Activated CD8-positive, alpha-beta memory T cell treated with anti-CD3 and anti-CD28 coated beads for 24 hours (primary cell): ENCODE measurements around the gene CAPN5.

Experiments used
- DNase-seq: peaks from one replicate; pipeline ENCODE4 v3.0.0-alpha.2; 2020

Gene CAPN5

DNA sequence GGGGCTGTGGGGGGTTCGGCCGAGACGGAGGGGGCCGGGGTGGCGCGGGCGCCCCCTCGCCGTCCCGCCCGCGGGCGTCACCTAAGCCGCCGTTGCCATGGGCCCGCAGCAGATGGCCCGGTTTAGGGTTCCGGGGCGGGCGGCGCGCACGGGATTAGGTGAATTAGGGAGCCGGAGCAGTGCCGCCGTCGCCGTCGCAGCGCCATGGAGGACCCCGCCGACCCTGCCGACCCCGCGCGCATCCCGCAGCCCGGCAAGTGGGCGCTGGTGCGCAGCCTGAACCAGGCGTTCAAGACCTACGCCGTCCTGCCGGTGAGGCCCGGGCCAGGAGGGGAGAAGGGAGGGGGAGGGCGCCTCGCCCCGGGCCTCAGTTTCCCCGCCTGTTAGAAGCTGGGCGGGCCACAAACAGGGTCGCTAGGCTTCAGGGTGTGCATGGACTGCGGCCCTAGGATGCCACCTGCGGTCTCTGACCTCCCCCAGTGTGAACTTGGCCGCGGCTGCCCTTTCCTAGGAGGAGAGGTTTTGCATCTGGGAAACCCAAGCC is 71.4 kb downstream of the CAPN5 start:
- no peak for DNase-seq

DNA sequence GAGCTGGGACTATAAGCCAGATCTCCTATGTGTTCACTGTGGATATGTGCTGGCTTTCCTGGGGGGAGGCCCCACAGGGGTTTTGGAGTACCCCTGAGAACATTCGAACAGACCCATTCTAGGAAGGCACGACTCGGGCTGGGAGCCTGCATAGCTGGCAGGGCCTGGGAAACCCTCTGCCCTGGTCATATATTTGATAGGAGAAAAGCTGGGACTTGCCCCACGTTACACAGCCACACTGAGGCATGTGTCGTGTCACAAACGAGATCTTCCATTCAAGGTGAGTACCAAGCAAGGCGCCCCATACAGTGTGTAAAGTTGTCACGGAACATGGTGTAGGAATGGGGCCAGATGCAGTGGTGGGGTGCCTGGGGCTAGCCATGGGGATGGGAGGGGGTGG is 72.4 kb downstream of the CAPN5 start:
- DNase-seq: no peak

- DNase-seq: no peak
These were observed 73.6 kb downstream of the CAPN5 start for GRCh38 chr11:77140231-77140851.

DNA sequence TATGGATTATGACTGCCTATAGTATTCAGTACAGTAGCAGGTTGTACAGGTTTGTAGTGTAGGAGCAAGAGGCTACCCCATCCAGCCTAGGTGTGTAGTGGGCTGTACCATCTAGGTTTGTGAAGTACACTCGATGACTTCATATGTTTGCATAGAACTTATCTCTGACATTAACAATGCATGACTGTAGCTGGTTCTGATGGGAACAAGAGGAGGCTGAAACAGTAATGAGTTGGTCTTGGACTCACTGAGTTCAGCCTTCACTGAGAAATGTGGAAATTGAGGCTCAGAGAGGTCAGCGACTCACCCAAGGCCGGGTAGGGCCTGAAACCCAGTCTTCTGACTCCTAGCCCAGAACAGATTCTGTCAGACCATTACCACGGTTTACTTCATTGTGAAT is 74.3 kb downstream of the CAPN5 start:
- no peak for DNase-seq

GRCh38 chr11:77141475-77141874 is 74.7 kb downstream of the CAPN5 start:
- DNase-seq: no peak

DNA sequence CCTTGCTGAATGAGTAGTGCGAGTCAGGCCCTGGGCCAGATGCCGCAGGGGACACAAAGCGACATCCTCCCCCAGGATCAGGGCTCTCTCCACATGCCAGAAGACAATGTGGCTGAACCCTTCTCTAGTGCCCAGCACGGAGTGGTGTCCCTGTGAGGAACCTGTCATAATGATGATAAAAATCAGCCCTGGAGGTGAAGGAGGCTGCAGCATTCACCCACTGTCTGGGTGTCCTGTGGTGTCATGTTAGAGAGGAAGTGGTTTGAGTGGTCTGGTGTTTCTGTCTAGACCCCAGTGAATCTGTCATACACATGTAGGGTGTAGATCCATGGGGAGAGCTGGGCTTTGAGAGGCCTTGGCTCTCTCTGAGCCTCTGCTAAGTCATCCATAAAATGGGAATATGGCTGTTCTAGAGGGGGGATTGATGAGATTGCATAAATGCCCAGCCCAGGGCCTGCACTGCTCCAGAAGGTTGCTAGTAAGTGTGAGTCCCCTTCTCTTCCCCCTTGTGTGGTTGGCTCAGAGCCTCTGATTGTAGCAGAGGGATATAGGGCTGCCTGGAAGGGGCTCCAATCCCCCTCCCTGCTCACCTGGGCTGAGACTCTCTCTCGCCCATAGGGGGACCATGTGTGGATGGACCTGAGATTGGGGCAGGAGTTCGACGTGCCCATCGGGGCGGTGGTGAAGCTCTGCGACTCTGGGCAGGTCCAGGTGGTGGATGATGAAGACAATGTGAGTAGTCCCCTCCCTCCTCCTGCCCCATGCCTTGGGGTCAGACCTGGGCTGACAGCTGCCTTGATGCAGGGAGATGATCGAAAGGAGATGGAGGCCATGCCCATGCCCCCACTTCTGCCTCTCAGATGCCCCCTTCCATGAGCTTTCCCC is 75.6 kb downstream of the CAPN5 start:
- no peak for DNase-seq

DNA sequence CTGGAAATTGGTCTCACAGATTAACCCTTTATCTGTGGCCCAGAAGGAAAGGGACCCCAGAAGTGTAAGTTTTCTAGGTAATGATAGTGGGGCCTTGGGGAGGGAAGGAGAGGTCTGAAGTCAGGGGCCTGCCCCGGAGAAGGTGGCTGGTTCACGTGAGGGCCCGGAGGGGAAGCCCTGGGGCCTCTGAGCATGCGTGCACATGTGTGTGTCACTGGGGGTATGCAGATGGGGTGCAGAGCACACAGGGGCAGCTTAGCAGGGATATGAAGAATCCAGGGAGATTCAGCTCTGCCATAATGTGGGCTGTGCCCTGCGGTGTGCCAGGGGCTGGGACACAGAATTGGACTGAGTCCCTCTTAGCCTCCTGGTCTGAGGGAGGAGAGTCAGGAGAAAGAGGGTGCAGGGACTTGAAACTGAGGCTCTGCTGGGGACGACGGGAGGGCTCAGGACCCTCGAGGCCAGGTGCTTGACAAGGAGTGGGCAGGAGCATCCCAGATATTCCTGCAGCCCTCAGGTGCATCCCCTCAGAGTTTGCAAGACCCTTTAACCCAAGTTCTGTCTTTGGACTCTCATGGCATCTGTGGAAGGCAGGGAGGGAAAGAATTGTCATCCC is 76.7 kb downstream of the CAPN5 start:
- no peak for DNase-seq

DNA sequence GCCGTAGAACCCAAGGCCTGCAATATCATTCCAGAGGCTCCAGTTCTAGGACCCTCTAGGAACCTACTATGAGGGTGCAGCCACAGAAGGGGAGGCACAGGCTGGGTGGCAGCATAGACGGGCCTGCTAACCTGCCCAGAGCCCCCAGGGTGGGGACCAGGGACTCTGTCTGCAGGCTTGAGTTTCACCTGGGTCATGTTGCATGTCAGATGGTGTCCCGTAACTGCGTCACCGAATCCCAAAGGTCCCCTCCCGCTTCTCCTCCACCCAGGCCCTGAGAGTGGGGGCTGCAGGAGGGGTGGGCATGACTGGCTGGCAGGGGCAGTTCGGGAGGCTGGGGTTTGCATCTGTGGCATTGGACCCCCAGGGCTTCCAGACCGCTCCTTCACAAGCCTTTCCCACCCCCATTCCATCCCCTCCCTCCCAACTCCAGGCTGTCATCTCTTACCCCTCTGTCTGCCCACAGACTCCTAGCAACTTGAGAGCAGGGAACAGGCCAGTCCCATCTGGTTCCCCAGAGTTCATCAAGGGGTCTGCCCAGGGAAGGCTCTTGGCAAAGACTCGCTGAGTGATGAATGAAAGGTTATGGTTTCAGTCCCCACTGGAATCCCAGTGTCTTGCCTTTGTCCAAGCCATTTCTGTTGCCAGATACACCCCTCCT is 77.6 kb downstream of the CAPN5 start:
- no peak for DNase-seq

DNA sequence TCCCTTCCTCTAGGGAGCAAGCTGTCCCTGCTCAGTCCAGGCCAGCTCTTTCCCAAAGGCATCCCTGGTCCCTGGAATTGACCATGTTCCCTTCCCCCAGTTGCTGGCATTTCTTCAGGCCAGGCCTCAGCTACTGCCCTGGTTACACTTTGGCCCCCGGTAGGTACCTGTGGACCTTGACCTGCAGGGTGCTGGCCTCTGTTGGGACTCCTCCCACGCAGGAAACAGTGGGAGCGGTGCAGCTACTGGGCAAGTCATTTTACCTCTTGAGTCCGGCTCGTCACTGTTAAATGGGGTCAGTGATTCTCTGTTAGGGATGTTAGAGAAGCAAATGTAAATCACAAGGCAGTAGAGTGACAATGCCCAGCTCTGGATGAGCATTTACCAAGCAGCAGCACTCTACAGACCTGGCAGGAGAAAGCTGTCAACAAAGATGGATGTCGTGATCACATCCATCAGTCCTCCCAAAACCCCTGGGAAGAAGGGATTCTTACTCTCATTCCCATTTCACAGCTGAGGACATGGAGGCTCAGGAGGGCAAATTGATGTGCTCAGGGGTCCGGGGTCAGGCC is 78.2 kb downstream of the CAPN5 start:
- no peak for DNase-seq

DNA sequence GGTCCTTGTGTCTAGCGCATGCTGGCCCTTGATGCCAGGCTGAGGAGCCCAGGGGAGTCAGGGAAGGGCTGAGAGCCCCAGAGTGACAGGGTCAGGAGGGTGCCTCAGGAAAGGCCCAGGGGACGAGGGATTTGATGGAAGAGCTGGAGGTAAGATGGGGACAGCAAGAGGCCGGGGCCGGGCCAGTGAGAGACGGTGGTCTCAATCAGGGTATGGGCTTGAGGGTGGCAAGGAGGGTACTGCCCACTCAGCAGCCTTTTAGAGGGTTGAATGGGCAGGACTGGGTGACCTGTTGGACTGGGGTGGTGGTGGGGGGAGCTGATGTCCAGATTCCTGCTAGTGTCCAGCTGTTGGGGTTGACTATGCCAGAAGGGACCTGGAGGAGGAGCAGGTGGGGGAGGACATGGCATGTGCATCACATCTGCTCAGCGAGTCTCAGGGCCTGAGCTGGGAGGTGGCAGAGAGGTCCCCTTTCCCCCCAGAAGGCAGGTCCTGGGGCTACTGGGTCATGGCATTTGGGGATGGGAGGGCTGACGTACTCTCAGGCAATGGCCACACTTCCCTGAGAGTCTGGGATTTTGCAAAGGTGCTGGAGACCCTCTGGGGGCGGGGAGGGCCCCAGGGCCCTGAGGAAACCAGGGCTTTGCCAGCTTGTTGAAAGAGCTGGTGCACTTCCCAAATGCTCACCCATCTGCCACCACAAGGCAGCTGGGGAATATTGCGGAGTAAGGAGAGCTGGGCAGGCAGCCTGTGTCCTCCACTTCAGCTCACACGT is 79.7 kb downstream of the CAPN5 start:
- no peak for DNase-seq

DNA sequence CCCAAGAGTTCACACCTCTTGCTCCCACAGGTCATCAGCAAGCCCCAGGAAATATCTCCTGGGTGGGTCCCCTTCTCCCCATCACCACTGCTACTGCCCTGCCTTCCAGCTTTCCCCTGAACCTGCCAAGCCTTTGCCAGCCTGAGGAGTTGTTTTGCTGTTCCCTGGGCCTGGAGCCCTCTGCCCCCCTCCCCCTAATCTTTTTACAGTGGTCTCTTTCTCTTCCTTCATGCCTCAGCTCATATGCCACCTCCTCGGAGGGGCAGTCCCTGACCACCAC is 80.2 kb downstream of the CAPN5 start:
- no peak for DNase-seq

DNA sequence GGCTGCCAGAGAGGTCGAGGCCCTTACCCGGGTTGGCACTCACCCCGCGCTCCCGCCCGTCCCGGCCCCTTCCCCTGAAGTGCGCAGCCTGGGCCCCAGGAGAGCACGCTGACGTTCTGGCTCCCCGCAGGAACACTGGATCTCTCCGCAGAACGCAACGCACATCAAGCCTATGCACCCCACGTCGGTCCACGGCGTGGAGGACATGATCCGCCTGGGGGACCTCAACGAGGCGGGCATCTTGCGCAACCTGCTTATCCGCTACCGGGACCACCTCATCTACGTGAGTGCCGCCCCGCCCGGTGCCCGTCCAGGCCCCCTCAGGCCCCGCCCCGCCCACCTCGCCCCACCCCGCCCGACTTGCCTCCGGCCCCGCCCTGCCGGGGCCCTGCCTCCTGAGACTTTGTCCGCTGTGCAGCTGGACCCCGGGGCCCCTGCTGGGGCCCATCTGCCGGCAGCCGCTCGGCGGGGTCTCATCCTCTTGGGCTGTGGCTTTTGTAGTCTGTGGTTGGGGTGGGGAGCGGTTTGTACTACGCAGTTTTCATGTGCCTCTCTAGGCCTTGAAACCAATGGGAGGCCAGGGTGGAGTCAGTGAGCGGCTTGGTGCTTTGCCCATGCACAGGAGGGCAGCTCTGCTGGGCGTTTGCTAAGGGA is 81.0 kb downstream of the CAPN5 start:
- peak; percentile 77 for DNase-seq

DNA sequence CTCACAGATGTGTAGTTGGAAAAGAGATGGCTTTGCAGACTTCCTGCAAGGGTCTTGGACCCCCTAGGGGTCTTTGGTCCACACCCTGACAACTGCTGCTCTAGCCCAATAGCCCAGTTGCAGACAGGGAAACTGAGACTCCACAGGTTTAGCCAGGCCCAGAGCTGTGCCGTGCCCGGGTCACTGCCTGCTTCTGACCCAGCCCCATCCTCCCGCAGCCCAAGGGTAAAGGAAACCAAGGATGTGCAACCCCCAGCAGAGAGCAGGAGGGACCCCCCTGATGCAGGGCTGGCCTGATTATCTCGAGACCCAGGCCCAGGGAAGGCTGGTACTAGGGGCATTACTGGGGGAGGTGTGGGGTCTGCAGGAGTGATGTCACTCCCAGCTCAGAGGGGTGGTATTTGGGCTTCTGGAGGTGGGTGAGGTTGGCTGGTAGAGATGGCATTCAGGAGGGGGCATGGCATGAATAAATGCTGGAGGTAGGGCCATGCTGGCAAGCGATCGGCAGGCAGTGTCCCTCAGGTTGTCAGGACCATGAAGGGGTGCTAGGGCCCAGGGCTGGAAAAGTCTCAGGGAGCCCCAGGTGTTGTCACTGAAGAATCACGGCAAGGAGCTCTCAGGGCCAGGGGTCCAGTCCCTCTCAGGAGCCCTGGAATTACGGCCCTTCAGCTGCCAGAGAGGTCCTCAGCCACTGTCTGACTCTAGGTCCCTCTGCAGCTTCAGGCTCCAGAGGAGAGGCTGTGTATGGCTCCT is 82.4 kb downstream of the CAPN5 start:
- DNase-seq: no peak

DNA sequence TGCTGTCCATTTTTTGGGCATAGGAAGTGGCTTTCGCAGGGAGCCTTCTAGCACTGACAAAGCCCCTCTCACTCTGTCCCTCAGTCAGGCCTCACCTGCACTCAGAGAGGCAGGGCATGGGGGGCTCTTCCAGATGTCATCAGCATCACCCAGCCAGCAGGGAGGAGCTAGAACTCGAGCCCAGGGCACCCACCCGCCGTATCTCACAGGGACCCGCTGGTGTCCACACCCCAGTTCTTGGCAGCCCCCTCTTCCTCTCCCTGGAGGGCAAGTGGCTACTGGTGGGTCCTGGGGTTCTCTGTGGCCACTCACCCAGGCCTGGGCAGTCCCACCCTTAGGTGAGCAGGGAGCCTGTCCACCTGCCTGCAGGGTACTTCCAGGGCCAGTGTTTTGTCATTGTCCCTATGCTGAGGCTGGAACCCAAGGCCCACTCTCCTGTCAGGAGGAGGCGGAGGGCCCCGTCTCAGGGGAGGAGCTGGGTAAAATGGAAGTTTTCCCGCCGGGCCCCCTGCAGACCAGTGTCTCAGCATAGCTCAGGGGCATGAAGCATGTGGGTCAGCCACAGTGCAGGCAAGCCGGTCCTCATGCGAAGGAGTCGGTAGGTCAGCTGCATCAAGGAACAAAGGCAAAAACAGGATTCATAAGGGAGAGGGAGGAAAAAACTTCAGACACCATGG is 83.1 kb downstream of the CAPN5 start:
- no peak for DNase-seq

DNA sequence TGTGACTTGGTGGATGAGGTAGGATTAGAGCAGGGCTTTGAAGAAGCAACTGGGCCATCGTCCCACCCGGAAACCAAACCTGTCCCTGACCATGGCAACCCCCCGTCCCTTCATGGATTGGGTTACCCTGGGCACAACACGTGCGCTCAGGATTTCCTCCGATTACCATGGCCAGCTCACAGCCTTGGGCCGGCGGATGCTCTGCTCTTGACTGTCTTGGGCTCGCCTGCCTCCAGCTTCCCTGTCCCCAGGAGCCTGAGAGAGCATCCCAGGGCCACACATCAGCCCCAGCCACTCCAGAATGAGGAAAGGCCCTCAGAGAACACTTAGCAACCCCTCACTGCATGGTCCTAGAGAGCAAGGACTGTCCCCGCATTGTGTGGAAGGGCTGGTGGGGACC is 84.1 kb downstream of the CAPN5 start:
- DNase-seq: no peak

DNA sequence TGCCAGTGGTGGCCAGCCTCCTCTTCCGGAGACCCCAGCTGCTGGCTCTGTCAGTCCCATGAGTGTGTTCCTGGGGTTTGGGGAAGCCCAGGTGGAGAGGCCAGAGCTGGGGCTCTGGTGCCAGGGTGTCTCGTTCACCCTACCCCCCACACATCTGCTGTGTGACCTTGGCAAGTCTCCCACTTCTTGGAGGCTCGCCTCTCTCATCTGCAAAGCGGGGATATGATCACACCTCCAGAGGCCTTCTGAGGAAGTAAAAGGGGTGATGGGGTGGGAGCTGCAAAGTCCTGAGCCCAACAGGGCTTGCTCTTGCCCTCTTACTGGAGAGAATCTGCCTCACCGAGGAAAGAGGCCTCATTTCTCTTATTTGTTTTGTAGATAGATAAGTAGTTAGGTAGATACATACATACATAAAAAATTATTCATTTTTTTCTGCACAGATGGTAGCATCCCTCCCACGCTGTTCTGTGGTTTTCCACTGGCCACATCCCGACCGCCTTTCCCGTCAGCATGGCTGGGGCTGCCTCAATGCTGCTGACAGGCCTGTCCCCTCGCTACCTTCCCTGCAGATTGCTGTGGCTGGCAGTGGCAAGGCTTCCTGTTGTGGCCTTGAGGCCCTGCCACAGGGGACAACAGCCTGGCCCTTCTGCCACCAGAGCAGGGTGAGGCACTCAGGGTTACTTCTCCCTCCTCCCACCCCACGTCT is 85.2 kb downstream of the CAPN5 start:
- DNase-seq: peak; percentile 78

GRCh38 chr11:77152846-77153245 is 86.1 kb downstream of the CAPN5 start:
- no peak for DNase-seq

GRCh38 chr11:77153276-77154185 is 86.8 kb downstream of the CAPN5 start:
- DNase-seq: no peak
